Heart left ventricle (tissue), 13 donors: ENCODE measurements around the gene TTLL13.

Experiments
- POLR2A ChIP-seq, 2 donors: fragments of 450-650 bp; IDR thresholded peaks; one replicate each; pipeline ENCODE4 v1.6.1; 2017; ENCODE audit warnings: antibody characterized with exemption in 2 of 2, mild to moderate bottlenecking in 2 of 2, moderate library complexity in 2 of 2
- TF ChIP-seq, protein P1 (sequence below), 12 donors: fragments of 200-600 bp; sonication (generic) in 4 of 12; IDR thresholded peaks; one replicate each; pipeline versions ENCODE4 v1.5.0 to v1.8.0; 2018 to 2022; ENCODE audit warnings: antibody characterized with exemption in 12 of 12, mild to moderate bottlenecking in 5 of 12
- donor health status: ischemic (EF 13 %, LVEDD 7.1; RV severe dilation, severe dysfunction).
- donor health status: DM: no; HTN: yes; CAD: no.
- donor health status: DM: no; HTN: no; CAD: no.
- donor health status: ischemic (EF 25% LVEDD 6.9; RV normal size, moderate dysfunction).
- donor health status: ischemic (EF 25% LVEDD 5.7; RV mildly dilated, moderate dysfunction).
- donor health status: ischemic (EF 35%, LVEDD 5.7; RV mildly dilated, moderate dysfunction).
- donor health status: nonischemic (EF 11% LVEDD 7.7; RV severe dilation, severe dysfunction).
- donor health status: DM: yes; HTN: yes; CAD: no.
- donor health status: PGD.
- donor health status: ischemic (EF 29% LVEDD 5.4; RV normal size, mild dysfunction).
- donor health status: nonischemic (EF 23%, LVEDD 6.1; RV moderate dilation, normal function).

DNA sequence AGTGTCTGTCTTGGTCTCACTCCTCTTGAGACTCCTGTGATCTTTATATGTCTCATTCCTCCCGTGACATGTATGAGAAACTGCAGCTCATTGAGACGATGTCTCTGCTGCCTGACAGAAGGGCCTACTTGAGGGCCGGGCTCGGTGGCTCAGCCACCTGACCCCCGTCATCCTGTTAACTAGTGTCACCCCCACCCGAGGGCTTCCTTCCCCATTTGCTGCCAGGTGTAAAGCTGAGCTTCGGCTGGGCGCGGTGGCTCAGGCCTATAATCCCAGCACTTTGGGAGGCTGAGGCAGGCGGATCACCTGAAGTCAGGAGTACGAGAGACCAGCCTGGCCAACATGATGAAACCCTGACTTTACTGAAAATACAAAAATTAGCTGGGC, 35.5 kb upstream of the TTLL13 start:
- TF ChIP-seq, protein P1, sequence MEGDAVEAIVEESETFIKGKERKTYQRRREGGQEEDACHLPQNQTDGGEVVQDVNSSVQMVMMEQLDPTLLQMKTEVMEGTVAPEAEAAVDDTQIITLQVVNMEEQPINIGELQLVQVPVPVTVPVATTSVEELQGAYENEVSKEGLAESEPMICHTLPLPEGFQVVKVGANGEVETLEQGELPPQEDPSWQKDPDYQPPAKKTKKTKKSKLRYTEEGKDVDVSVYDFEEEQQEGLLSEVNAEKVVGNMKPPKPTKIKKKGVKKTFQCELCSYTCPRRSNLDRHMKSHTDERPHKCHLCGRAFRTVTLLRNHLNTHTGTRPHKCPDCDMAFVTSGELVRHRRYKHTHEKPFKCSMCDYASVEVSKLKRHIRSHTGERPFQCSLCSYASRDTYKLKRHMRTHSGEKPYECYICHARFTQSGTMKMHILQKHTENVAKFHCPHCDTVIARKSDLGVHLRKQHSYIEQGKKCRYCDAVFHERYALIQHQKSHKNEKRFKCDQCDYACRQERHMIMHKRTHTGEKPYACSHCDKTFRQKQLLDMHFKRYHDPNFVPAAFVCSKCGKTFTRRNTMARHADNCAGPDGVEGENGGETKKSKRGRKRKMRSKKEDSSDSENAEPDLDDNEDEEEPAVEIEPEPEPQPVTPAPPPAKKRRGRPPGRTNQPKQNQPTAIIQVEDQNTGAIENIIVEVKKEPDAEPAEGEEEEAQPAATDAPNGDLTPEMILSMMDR (IDR thresholded peaks at IDR 0.05): no peak
- no peak for TF ChIP-seq POLR2A (IDR thresholded peaks at IDR 0.05)
